Measurements from ENCODE around the gene KMO.

GRCh38 chr1:241482761-241483250 lies 49.4 kb upstream of the KMO start:
- no peak for TF ChIP-seq POLR2A (IDR thresholded peaks at IDR 0.05)
- no peak for TF ChIP-seq CTCF (IDR thresholded peaks at IDR 0.05)
- TF ChIP-seq POLR2AphosphoS5 (IDR thresholded peaks at IDR 0.05): no peak
- TF ChIP-seq EP300 (IDR thresholded peaks at IDR 0.05): no peak
